Cortex of kidney (tissue), 1 donor: ENCODE results near the gene SIRPA.

ENCODE experiments used
- DNase-seq: peaks from one replicate; lab custom pipeline; 2025; lab: John Stamatoyannopoulos, UW

Gene SIRPA

GRCh38 chr20:1870792-1871550 is 24.2 kb upstream of the SIRPA start:
- DNase-seq: no peak

- no peak for DNase-seq
Observed at GRCh38 chr20:1871807-1872458, 23.3 kb upstream of the SIRPA start.

- DNase-seq: no peak
Observed at GRCh38 chr20:1872459-1873097, 22.6 kb upstream of the SIRPA start.

GRCh38 chr20:1874450-1875182 is 20.6 kb upstream of the SIRPA start:
- no peak for DNase-seq

- DNase-seq: no peak
Observed at GRCh38 chr20:1875183-1875554, 20.0 kb upstream of the SIRPA start.

- no peak for DNase-seq
Observed at GRCh38 chr20:1875762-1876161, 19.4 kb upstream of the SIRPA start.

GRCh38 chr20:1876217-1876921 is 18.8 kb upstream of the SIRPA start:
- DNase-seq: no peak

GRCh38 chr20:1876975-1877608 is 18.1 kb upstream of the SIRPA start:
- no peak for DNase-seq

GRCh38 chr20:1877609-1878200 is 17.5 kb upstream of the SIRPA start:
- no peak for DNase-seq

- DNase-seq: no peak
Observed at GRCh38 chr20:1879369-1879768, 15.8 kb upstream of the SIRPA start.

- DNase-seq: no peak
Observed at GRCh38 chr20:1879934-1880333, 15.3 kb upstream of the SIRPA start.

- DNase-seq: no peak
Observed at GRCh38 chr20:1880529-1881239, 14.5 kb upstream of the SIRPA start.

GRCh38 chr20:1881240-1881835 is 13.9 kb upstream of the SIRPA start:
- DNase-seq: no peak

GRCh38 chr20:1882026-1882425 is 13.2 kb upstream of the SIRPA start:
- no peak for DNase-seq

- no peak for DNase-seq
Observed at GRCh38 chr20:1883986-1884385, 11.2 kb upstream of the SIRPA start.

- DNase-seq: no peak
Observed at GRCh38 chr20:1885254-1885653, 10.0 kb upstream of the SIRPA start.

- no peak for DNase-seq
Observed at GRCh38 chr20:1885940-1886693, 9.1 kb upstream of the SIRPA start.

- no peak for DNase-seq
Observed at GRCh38 chr20:1887321-1887720, 7.9 kb upstream of the SIRPA start.

GRCh38 chr20:1887756-1888155 is 7.5 kb upstream of the SIRPA start:
- DNase-seq: no peak
